HG02852 (cell line): ENCODE data around the gene ERGIC2.
"Not testable (repeated sequence)": the region's sequence is repeated elsewhere in the genome, so short reads cannot be mapped to it uniquely, and the experiment has no call there.

ENCODE experiments used
- ATAC-seq: cut with Tn5 transposase; IDR thresholded peaks from one replicate; pipeline ENCODE4 v1.9.1; 2021; ENCODE audit warnings: mild to moderate bottlenecking, moderate library complexity; ENCODE audit not compliant: unreplicated experiment

Gene ERGIC2

GRCh38 chr12:29304388-29304787 lies 76.6 kb downstream of the ERGIC2 start:
- ATAC-seq = no peak

- no peak for ATAC-seq
Measured at GRCh38 chr12:29301114-29301513, 79.9 kb downstream of the ERGIC2 start.

DNA sequence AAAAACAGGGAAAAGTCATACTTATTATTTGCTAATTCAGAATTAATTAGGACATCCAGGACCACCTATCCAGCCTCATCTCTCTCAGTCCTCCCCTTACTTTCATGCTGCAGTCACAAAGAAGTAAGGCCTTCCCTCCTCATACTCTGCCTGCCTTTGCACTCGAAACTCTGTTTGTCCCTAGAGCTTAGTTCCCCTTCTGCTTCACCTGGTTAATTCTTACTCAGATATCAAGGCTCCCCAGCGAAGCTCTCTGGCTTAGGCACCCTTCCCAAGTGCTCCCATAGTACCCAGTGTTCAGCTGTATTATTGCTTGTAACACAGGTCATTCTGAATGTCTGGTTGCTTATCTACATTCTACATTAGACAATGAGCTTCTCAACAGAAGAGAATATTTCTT lies 81.3 kb downstream of the ERGIC2 start:
- peak; percentile 81 for ATAC-seq

GRCh38 chr12:29291226-29291625 lies 89.7 kb downstream of the ERGIC2 start:
- no peak for ATAC-seq

DNA sequence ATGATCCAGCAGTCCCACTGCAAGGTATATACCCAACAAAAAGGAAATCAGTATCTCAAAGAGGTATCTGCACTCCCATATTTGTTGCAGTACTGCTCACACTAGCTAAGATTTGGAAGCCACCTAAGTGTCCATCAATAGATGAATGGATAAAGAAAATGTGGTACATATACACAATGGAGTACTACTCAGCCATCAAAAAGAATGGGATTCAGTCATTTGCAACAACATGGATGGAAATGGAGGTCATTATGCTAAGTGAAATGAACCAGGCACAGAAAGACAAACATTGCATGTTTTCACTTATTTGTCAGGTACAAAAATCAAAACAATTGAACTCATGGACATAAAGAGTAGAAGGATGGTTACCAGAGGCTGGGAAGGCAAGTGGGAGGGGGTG lies 90.5 kb downstream of the ERGIC2 start:
- not testable (repeated sequence) for ATAC-seq

GRCh38 chr12:29288031-29288430 lies 92.9 kb downstream of the ERGIC2 start:
- no peak for ATAC-seq

DNA sequence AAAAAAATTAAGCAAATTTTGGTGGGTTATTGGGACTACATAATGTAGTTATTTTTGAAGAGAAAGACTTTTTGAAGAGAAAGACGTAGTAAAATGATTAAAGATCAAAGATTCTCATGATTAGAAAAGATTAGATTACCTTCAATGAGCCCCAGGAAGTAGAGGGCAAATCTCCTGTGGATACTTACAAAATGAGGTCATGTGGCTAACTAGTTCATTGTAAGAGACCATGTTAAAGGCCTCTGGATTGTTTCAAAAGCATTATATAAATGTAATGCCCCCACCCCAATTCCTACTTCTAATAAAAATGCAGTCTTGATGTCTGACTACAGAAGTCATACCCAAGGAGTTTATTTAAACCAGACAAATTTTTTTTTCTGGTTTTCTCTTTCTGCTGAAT lies 93.3 kb downstream of the ERGIC2 start:
- ATAC-seq = no peak
